Activated CD4-positive, alpha-beta T cell treated with anti-CD3 and anti-CD28 coated beads, Interleukin-2, amount 50 U/mL, for 48 hours (primary cell): ENCODE data around the gene BBS9.

Experiments
- DNase-seq, 2 experiments: peaks; one replicate each; pipeline ENCODE4 v3.0.0-alpha.2; 2020

Gene BBS9

GRCh38 chr7:33563651-33564050, 434.3 kb downstream of the BBS9 start:
- DNase-seq, result no peak

- no peak for DNase-seq
Measured at GRCh38 chr7:33578166-33578565, 448.8 kb downstream of the BBS9 start.

GRCh38 chr7:33578881-33579672, 449.7 kb downstream of the BBS9 start:
- DNase-seq, result no peak

GRCh38 chr7:33579673-33579960, 450.3 kb downstream of the BBS9 start:
- DNase-seq, result no peak

- no peak for DNase-seq
Measured at GRCh38 chr7:33581236-33581635, 451.9 kb downstream of the BBS9 start.

- DNase-seq, result no peak
Measured at GRCh38 chr7:33582104-33582503, 452.7 kb downstream of the BBS9 start.

- no peak for DNase-seq
Measured at GRCh38 chr7:33582533-33582932, 453.2 kb downstream of the BBS9 start.

- no peak for DNase-seq
Measured at GRCh38 chr7:33589911-33590310, 460.5 kb downstream of the BBS9 start.

GRCh38 chr7:33590916-33591315, 461.6 kb downstream of the BBS9 start:
- no peak for DNase-seq

GRCh38 chr7:33591490-33591889, 462.1 kb downstream of the BBS9 start:
- DNase-seq, result no peak

- DNase-seq, result no peak
Measured at GRCh38 chr7:33592718-33593117, 463.4 kb downstream of the BBS9 start.

- DNase-seq, result no peak
Measured at GRCh38 chr7:33593611-33594010, 464.2 kb downstream of the BBS9 start.

- no peak for DNase-seq
Measured at GRCh38 chr7:33596686-33597085, 467.3 kb downstream of the BBS9 start.

GRCh38 chr7:33597181-33597580, 467.8 kb downstream of the BBS9 start:
- no peak for DNase-seq

GRCh38 chr7:33601101-33601500, 471.7 kb downstream of the BBS9 start:
- no peak for DNase-seq

- no peak for DNase-seq
Measured at GRCh38 chr7:33601884-33602283, 472.5 kb downstream of the BBS9 start.

GRCh38 chr7:33604056-33604455, 474.7 kb downstream of the BBS9 start:
- no peak for DNase-seq

GRCh38 chr7:33610918-33611317, 481.6 kb downstream of the BBS9 start:
- no peak for DNase-seq

GRCh38 chr7:33612442-33612841, 483.1 kb downstream of the BBS9 start:
- no peak for DNase-seq

- DNase-seq, result no peak
Measured at GRCh38 chr7:33614357-33615117, 485.2 kb downstream of the BBS9 start.

GRCh38 chr7:33616752-33617151, 487.4 kb downstream of the BBS9 start:
- no peak for DNase-seq

GRCh38 chr7:33619264-33619663, 489.9 kb downstream of the BBS9 start:
- no peak for DNase-seq

GRCh38 chr7:33623267-33623666, 493.9 kb downstream of the BBS9 start:
- no peak for DNase-seq

GRCh38 chr7:33624215-33624614, 494.9 kb downstream of the BBS9 start:
- no peak for DNase-seq

- no peak for DNase-seq
Measured at GRCh38 chr7:33626869-33627268, 497.5 kb downstream of the BBS9 start.
